ENCODE results near the gene HCST. TPM values are rescaled to one million over a fixed set of nuclear protein-coding genes. Genes with fewer than 3 reads are reported as not detected.
A peak's percentile ranks its signal among the peaks of the same experiment; 100 is the strongest.

Gene HCST
- total and polyA plus RNA-seq, 4 experiments from 2014 or later: 66.2 to 684 (median 321) TPM

GRCh38 chr19:35903550-35904179, 1.3 kb downstream of the HCST start:
- H3K27ac ChIP-seq (ENCODE audit: low read depth, low read length): peak overlapping the region; percentile 100
- CTCF ChIA-PET (ENCODE audit: partially characterized antibody): interaction anchor here (0.5 to 3.8 kb wide), 4 partner anchors 22 to 314 kb away, joined by 3 to 13 read pairs (median 5); no protein-coding TSS in a partner anchor
- intact Hi-C loops (cut with micrococcal nuclease): loop anchor here (1.0 to 5.0 kb wide), 3 partner anchors 21 to 691 kb away; partner anchors contain the start of genes PSENEN and U2AF1L4
- H3K36me3 ChIP-seq (ENCODE audit: insufficient read depth, low read length): no peaks in the 10 kb centered on the region
- peak overlapping the region; percentile 92 to 99 (median 98) for H3K27ac Mint-ChIP-seq
- H3K27me3 Mint-ChIP-seq: no peaks in the 10 kb centered on the region
- POLR2A ChIA-PET (ENCODE audit: partially characterized antibody): interaction anchor here (0.7 to 5.2 kb wide), 15 partner anchors 8 to 159 kb away, joined by 3 to 73 read pairs (median 6); partner anchors contain the start of genes LIN37, PSENEN and U2AF1L4
- peaks cover 2 to 24% of the 10 kb centered on the region in 2 donors for H3K36me3 Mint-ChIP-seq
- peak overlapping the region; percentile 88 to 100 (median 99) for H3K4me3 Mint-ChIP-seq
- no peaks in the 10 kb centered on the region for H3K27me3 ChIP-seq (ENCODE audit: insufficient read depth, low read length)
- H3K4me1 ChIP-seq (ENCODE audit: insufficient read depth, low read length): peaks cover 38% of the 10 kb centered on the region
- H3K9me3 ChIP-seq (ENCODE audit: control insufficient read depth in 1 of 2, low read length in 2 of 2): no peaks in the 10 kb centered on the region
- H3K4me1 Mint-ChIP-seq: peaks cover 20 to 71% (median 40%) of the 10 kb centered on the region in 4 donors
- H3K4me3 ChIP-seq (ENCODE audit: low read length in 2 of 2): peak overlapping the region; percentile 92 to 96
- no peaks in the 10 kb centered on the region for H3K9me3 Mint-ChIP-seq
- DNase-seq: peak; percentile 88 to 95 (median 91)

GRCh38 chr19:35904311-35905068, 2.2 kb downstream of the HCST start:
- Histone ChIP-seq H3K27me3 (ENCODE audit: insufficient read depth, low read length) (no peaks in the 10 kb centered on the region), H3K4me3 (ENCODE audit: low read length in 2 of 2) (no peak overlapping the region), H3K9me3 (ENCODE audit: control insufficient read depth in 1 of 2, low read length in 2 of 2) (no peaks in the 10 kb centered on the region), H3K36me3 (ENCODE audit: insufficient read depth, low read length) (no peaks in the 10 kb centered on the region), H3K27ac (ENCODE audit: low read depth, low read length) (peak overlapping the region; percentile 100), H3K4me1 (ENCODE audit: insufficient read depth, low read length) (peaks cover 42% of the 10 kb centered on the region)
- Mint-ChIP-seq H3K9me3 (no peaks in the 10 kb centered on the region), H3K4me3 (peak overlapping the region in 7 of 8 donors; percentile 26 to 79 (median 63)), H3K27ac (peak overlapping the region; percentile 92 to 99 (median 98)), H3K36me3 (peaks cover 0 to 16% of the 10 kb centered on the region in 2 donors), H3K27me3 (no peaks in the 10 kb centered on the region), H3K4me1 (peaks cover 23 to 70% (median 43%) of the 10 kb centered on the region in 4 donors)
- intact Hi-C loops (cut with micrococcal nuclease): loop anchor here (5.0 kb wide), 1 partner anchor 692 kb away; no protein-coding TSS in a partner anchor
- no peak for DNase-seq
- CTCF ChIA-PET (ENCODE audit: partially characterized antibody): interaction anchor here (0.5 to 3.8 kb wide), 3 partner anchors 27 to 313 kb away, joined by 3 to 13 read pairs (median 3); no protein-coding TSS in a partner anchor
- POLR2A ChIA-PET (ENCODE audit: partially characterized antibody): interaction anchor here (1.4 to 5.2 kb wide), 7 partner anchors 7 to 159 kb away, joined by 4 to 73 read pairs (median 9); partner anchors contain the start of genes PSENEN and U2AF1L4

GRCh38 chr19:35905178-35905727, 2.9 kb downstream of the HCST start:
- Mint-ChIP-seq H3K4me1 (peaks cover 23 to 62% (median 43%) of the 10 kb centered on the region in 4 donors), H3K27me3 (no peaks in the 10 kb centered on the region), H3K36me3 (peaks cover 0 to 14% of the 10 kb centered on the region in 2 donors), H3K4me3 (peak overlapping the region in 1 of 8 donors; percentile 79), H3K27ac (peak overlapping the region; percentile 75 to 99 (median 92)), H3K9me3 (no peaks in the 10 kb centered on the region)
- intact Hi-C loops (cut with micrococcal nuclease): no loop called here
- POLR2A ChIA-PET (ENCODE audit: partially characterized antibody): interaction anchor here (1.6 to 5.2 kb wide), 4 partner anchors 12 to 25 kb away, joined by 6 to 73 read pairs (median 11); no protein-coding TSS in a partner anchor
- CTCF ChIA-PET (ENCODE audit: partially characterized antibody): interaction anchor here (1.0 to 3.8 kb wide), 3 partner anchors 23 to 54 kb away, joined by 3 to 13 read pairs (median 3); no protein-coding TSS in a partner anchor
- H3K9me3 ChIP-seq (ENCODE audit: control insufficient read depth in 1 of 2, low read length in 2 of 2): no peaks in the 10 kb centered on the region
- no peaks in the 10 kb centered on the region for H3K36me3 ChIP-seq (ENCODE audit: insufficient read depth, low read length)
- H3K27me3 ChIP-seq (ENCODE audit: insufficient read depth, low read length): no peaks in the 10 kb centered on the region
- H3K27ac ChIP-seq (ENCODE audit: low read depth, low read length): no peak overlapping the region
- H3K4me1 ChIP-seq (ENCODE audit: insufficient read depth, low read length): peaks cover 42% of the 10 kb centered on the region
- H3K4me3 ChIP-seq (ENCODE audit: low read length in 2 of 2): no peak overlapping the region
- no peak for DNase-seq

DNA sequence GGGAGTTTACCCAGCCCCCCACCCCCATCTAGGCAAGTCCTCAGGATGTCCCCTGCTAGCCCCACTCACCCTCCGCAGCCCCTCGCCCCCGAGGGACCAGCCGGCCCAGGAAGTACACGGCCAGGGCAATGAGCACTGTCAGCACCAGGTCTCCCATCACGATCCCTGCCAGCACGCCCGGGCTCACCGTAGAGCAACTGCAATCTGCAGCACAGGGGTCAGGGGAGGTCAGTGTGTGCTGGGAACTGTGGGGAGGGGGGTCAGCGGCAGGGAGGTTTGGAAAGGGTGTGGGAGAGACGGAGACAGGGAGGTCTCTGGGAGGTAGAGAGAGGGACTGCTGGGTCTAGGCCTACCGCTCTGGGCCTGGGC, 5.0 kb downstream of the HCST start:
- intact Hi-C loops (cut with micrococcal nuclease): no loop called here
- H3K27me3 ChIP-seq (ENCODE audit: insufficient read depth, low read length): no peaks in the 10 kb centered on the region
- DNase-seq: no peak
- Mint-ChIP-seq H3K4me3 (no peak overlapping the region), H3K27me3 (no peaks in the 10 kb centered on the region), H3K36me3 (peaks cover 0 to 9% of the 10 kb centered on the region in 2 donors), H3K27ac (peak overlapping the region in 1 of 7 donors; percentile 66), H3K4me1 (peaks cover 15 to 50% (median 34%) of the 10 kb centered on the region in 4 donors), H3K9me3 (no peaks in the 10 kb centered on the region)
- ChIA-PET CTCF (ENCODE audit: partially characterized antibody) (no interaction called here), POLR2A (ENCODE audit: partially characterized antibody) (interaction anchor here (5.2 kb wide), 1 partner anchor 23 kb away, joined by 73 read pairs; no protein-coding TSS in a partner anchor)
- no peak overlapping the region for H3K27ac ChIP-seq (ENCODE audit: low read depth, low read length)
- H3K4me3 ChIP-seq (ENCODE audit: low read length in 2 of 2): no peak overlapping the region
- H3K4me1 ChIP-seq (ENCODE audit: insufficient read depth, low read length): peaks cover 34% of the 10 kb centered on the region
- no peaks in the 10 kb centered on the region for H3K9me3 ChIP-seq (ENCODE audit: control insufficient read depth in 1 of 2, low read length in 2 of 2)
- no peaks in the 10 kb centered on the region for H3K36me3 ChIP-seq (ENCODE audit: insufficient read depth, low read length)

DNA sequence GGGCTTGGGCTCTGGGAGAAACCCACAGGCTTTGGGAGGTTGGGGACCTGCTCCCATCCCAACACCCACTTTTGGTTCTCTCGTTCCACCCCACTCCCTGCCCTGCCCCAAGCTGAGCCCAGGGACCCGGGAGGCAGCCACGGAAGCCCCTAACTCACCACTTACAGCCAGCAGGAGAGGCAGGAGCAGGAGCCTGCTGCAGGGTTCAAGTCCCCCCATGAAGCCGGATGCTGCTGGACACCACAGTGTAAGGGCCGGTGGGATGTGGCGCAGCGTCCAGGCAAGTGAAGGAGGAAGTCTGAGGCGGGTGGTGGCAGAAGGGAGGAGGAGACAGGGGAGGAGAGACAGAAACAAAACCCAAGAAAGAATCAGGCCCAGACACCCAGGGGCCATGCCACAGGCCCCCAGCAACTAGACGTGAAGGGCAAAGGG, 5.7 kb downstream of the HCST start, which contains the start of gene TYROBP:
Gene TYROBP (minus strand): TSS at position 286 of the 432 bp plus-strand sequence. CDS start 67 bp downstream, at position 219.
- Histone ChIP-seq H3K4me3 (ENCODE audit: low read length in 2 of 2) (no peak within 1 kb of the TSS), H3K27ac (ENCODE audit: low read depth, low read length) (no peak within 1 kb of the TSS), H3K27me3 (ENCODE audit: insufficient read depth, low read length) (no peaks in the 10 kb centered on the region), H3K4me1 (ENCODE audit: insufficient read depth, low read length) (peaks cover 29% of the 10 kb centered on the region), H3K9me3 (ENCODE audit: control insufficient read depth in 1 of 2, low read length in 2 of 2) (no peaks in the 10 kb centered on the region), H3K36me3 (ENCODE audit: insufficient read depth, low read length) (no peaks in the 10 kb centered on the region)
- Mint-ChIP-seq H3K4me3 (peak within 1 kb of the TSS in 1 of 8 donors; percentile 29), H3K27me3 (no peaks in the 10 kb centered on the region), H3K27ac (peak within 1 kb of the TSS in 4 of 7 donors; percentile 66 to 93 (median 76)), H3K36me3 (peaks cover 0 to 7% of the 10 kb centered on the region in 2 donors), H3K4me1 (peaks cover 15 to 45% (median 28%) of the 10 kb centered on the region in 4 donors), H3K9me3 (no peaks in the 10 kb centered on the region)
- no peak for DNase-seq
- ChIA-PET POLR2A (ENCODE audit: partially characterized antibody) (no interaction called here), CTCF (ENCODE audit: partially characterized antibody) (interaction anchor here (1.3 kb wide), 1 partner anchor 23 kb away, joined by 4 read pairs; no protein-coding TSS in a partner anchor)
- intact Hi-C loops (cut with micrococcal nuclease): no loop called here

GRCh38 chr19:35908973-35909683, 6.8 kb downstream of the HCST start:
- Mint-ChIP-seq H3K36me3 (no peaks in the 10 kb centered on the region), H3K4me3 (no peak overlapping the region), H3K27ac (peak overlapping the region in 3 of 7 donors; percentile 63 to 93 (median 81)), H3K9me3 (no peaks in the 10 kb centered on the region), H3K27me3 (no peaks in the 10 kb centered on the region), H3K4me1 (peaks cover 11 to 34% (median 18%) of the 10 kb centered on the region in 4 donors)
- CTCF ChIA-PET (ENCODE audit: partially characterized antibody): interaction anchor here (1.3 kb wide), 1 partner anchor 22 kb away, joined by 4 read pairs; no protein-coding TSS in a partner anchor
- POLR2A ChIA-PET (ENCODE audit: partially characterized antibody): interaction anchor here (0.8 kb wide), 1 partner anchor 9 kb away, joined by 3 read pairs; the partner anchor contains the start of gene NFKBID
- intact Hi-C loops (cut with micrococcal nuclease): no loop called here
- no peaks in the 10 kb centered on the region for H3K9me3 ChIP-seq (ENCODE audit: control insufficient read depth in 1 of 2, low read length in 2 of 2)
- no peaks in the 10 kb centered on the region for H3K36me3 ChIP-seq (ENCODE audit: insufficient read depth, low read length)
- no peak overlapping the region for H3K4me3 ChIP-seq (ENCODE audit: low read length in 2 of 2)
- no peak overlapping the region for H3K27ac ChIP-seq (ENCODE audit: low read depth, low read length)
- no peak for DNase-seq
- H3K27me3 ChIP-seq (ENCODE audit: insufficient read depth, low read length): no peaks in the 10 kb centered on the region
- peaks cover 19% of the 10 kb centered on the region for H3K4me1 ChIP-seq (ENCODE audit: insufficient read depth, low read length)
